Chondrocyte (in vitro differentiated cells): ENCODE data around the gene COL19A1. TPM values are rescaled to one million over a fixed set of nuclear protein-coding genes. Genes with fewer than 3 reads are reported as not detected.

Source experiments
- DNase-seq: peaks from one replicate; pipeline ENCODE4 v3.0.0; 2021; ENCODE audit warnings: mixed read lengths, low spot score
- H3K27ac Mint-ChIP-seq: one replicate; pipeline ENCODE4 v1.8.0; 2021; ENCODE audit warnings: mild to moderate bottlenecking, moderate library complexity, mixed read lengths; ENCODE audit not compliant: unreplicated experiment
- H3K27me3 Mint-ChIP-seq: 2 replicates; pipeline ENCODE4 v1.8.0; 2021; ENCODE audit warnings: low read depth, mixed read lengths
- H3K36me3 Mint-ChIP-seq: 2 replicates; pipeline ENCODE4 v1.8.0; 2021; ENCODE audit warnings: low read depth, mixed read lengths
- H3K4me1 Mint-ChIP-seq: 2 replicates; pipeline ENCODE4 v1.8.0; 2021; ENCODE audit warnings: low read depth, mild to moderate bottlenecking, mixed read lengths
- H3K4me3 Mint-ChIP-seq: one replicate; pipeline ENCODE4 v1.8.0; 2021; ENCODE audit warnings: mild to moderate bottlenecking, moderate library complexity, mixed read lengths; ENCODE audit not compliant: unreplicated experiment
- H3K9me3 Mint-ChIP-seq: 2 replicates; pipeline ENCODE4 v1.8.0; 2021; ENCODE audit warnings: low read depth, mixed read lengths
- total RNA-seq: library from RNA; stranded (reverse); gene quantifications from 3 replicates; pipeline ENCODE4 v1.2.1, GENCODE V29; 2021
- TF ChIP-seq, protein P1 (sequence below): fragments of 200-600 bp; sonication (generic); IDR thresholded peaks from 2 replicates; pipeline ENCODE4 v1.5.0; 2021; ENCODE audit warnings: antibody characterized with exemption, mild to moderate bottlenecking, moderate library complexity

The COL19A1 gene
- total RNA-seq, 1 donor from 2014 or later: 2.0 TPM

DNA sequence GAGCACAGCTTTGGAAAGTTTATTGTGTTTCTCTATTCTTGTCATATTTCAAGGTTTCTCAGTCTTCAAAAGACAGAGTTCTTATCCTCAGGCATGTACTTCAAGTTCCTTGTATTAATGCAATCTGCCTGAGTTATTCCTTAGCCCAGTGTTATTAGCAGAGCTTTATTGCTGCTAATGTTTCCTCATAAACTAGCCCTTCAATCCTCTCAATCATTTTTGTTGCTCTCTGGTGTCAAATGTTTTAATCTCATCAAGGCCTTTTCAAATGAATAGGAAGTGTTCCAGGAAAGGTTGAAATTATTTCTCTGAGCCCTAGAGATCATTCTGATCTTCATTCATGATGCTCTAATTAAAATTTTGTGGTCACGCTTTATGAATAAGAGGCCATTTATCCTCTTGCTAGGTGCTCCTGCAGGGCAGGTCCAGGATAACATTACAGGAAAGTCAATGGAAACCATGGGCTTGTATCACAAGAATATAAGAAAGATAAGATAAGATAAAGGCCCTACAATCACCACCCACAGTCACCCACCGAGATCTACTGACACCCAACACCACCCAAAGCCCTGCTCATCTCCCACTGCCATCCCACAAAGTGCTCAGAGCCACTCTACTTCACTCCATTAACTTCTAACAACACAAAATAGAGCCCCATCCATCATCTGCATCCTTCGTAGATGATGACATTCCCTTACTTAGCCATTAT is 310.6 kb downstream of the COL19A1 start:
- Mint-ChIP-seq H3K36me3 (no peaks in the 10 kb centered on the region), H3K4me3 (no peak overlapping the region), H3K4me1 (no peaks in the 10 kb centered on the region), H3K9me3 (peaks cover 2% of the 10 kb centered on the region), H3K27ac (no peak overlapping the region), H3K27me3 (no peaks in the 10 kb centered on the region)
- TF ChIP-seq, protein P1, sequence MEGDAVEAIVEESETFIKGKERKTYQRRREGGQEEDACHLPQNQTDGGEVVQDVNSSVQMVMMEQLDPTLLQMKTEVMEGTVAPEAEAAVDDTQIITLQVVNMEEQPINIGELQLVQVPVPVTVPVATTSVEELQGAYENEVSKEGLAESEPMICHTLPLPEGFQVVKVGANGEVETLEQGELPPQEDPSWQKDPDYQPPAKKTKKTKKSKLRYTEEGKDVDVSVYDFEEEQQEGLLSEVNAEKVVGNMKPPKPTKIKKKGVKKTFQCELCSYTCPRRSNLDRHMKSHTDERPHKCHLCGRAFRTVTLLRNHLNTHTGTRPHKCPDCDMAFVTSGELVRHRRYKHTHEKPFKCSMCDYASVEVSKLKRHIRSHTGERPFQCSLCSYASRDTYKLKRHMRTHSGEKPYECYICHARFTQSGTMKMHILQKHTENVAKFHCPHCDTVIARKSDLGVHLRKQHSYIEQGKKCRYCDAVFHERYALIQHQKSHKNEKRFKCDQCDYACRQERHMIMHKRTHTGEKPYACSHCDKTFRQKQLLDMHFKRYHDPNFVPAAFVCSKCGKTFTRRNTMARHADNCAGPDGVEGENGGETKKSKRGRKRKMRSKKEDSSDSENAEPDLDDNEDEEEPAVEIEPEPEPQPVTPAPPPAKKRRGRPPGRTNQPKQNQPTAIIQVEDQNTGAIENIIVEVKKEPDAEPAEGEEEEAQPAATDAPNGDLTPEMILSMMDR: no peak
- DNase-seq: no peak

GRCh38 chr6:70180183-70180900 is 314.0 kb downstream of the COL19A1 start:
- DNase-seq: no peak
- no peak overlapping the region for H3K27ac Mint-ChIP-seq
- H3K27me3 Mint-ChIP-seq: no peaks in the 10 kb centered on the region
- no peaks in the 10 kb centered on the region for H3K4me1 Mint-ChIP-seq
- H3K9me3 Mint-ChIP-seq: peaks cover 2% of the 10 kb centered on the region
- no peaks in the 10 kb centered on the region for H3K36me3 Mint-ChIP-seq
- H3K4me3 Mint-ChIP-seq: no peak overlapping the region
- TF ChIP-seq, protein P1: no peak

GRCh38 chr6:70180901-70181599 is 314.7 kb downstream of the COL19A1 start:
- Mint-ChIP-seq H3K27ac (no peak overlapping the region), H3K27me3 (no peaks in the 10 kb centered on the region), H3K4me3 (no peak overlapping the region), H3K9me3 (peaks cover 2% of the 10 kb centered on the region), H3K4me1 (no peaks in the 10 kb centered on the region), H3K36me3 (no peaks in the 10 kb centered on the region)
- TF ChIP-seq, protein P1: no peak
- DNase-seq: no peak

DNA sequence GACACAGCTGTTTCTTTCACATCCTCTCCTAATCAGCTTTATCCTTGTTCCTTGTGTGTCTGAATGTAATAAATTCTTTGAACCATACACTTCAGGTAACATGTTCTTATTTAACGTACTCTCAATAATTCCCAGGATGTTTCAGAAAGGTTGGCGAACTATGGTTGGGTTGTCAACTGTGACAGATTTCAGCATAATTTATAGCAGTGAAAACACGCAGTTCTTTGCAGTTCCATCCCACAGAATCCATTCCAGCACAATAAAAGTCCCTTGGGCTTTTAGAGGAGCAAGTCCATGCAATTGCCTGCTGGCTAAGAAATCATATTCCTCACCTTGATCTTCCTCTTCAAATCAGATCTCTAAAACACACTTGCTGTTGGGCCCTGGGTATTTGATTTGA is 317.2 kb downstream of the COL19A1 start:
- Mint-ChIP-seq H3K9me3 (peaks cover 2% of the 10 kb centered on the region), H3K27ac (no peak overlapping the region), H3K4me1 (no peaks in the 10 kb centered on the region), H3K36me3 (no peaks in the 10 kb centered on the region), H3K27me3 (no peaks in the 10 kb centered on the region), H3K4me3 (no peak overlapping the region)
- no peak for DNase-seq
- TF ChIP-seq, protein P1: no peak

DNA sequence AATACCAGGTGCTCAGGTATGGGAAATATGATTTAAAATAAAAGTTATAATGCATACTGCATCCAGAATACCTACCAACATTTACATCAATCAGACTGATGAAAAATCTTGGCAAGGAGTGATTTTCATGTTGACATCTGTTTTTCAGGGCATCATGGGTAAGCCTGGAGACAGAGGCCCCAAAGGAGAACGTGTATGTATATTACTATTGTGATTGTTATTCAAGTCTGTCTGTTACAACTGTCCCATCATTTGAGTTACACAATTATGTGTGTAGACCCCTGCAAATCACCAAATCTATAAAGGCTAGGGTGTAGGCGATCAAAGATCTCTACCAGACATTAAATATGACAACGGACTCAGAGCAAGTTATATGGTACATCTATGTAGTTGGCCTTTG is 318.4 kb downstream of the COL19A1 start:
- Mint-ChIP-seq H3K4me1 (no peaks in the 10 kb centered on the region), H3K4me3 (no peak overlapping the region), H3K9me3 (no peaks in the 10 kb centered on the region), H3K27ac (no peak overlapping the region), H3K36me3 (no peaks in the 10 kb centered on the region), H3K27me3 (no peaks in the 10 kb centered on the region)
- no peak for DNase-seq
- TF ChIP-seq, protein P1: no peak
